C4-2B (cell line): ENCODE results near the gene ZNF385B.

Experiments used
- ZFX ChIP-seq: fragments of 450-650 bp; IDR thresholded peaks from 2 replicates; pipeline ENCODE4 v1.6.1; 2017
- TF ChIP-seq, protein P1 (sequence below): fragments of 450-650 bp; conservative IDR thresholded peaks from 2 replicates; pipeline ENCODE4 v1.5.1; 2017; ENCODE audit warnings: mild to moderate bottlenecking

DNA sequence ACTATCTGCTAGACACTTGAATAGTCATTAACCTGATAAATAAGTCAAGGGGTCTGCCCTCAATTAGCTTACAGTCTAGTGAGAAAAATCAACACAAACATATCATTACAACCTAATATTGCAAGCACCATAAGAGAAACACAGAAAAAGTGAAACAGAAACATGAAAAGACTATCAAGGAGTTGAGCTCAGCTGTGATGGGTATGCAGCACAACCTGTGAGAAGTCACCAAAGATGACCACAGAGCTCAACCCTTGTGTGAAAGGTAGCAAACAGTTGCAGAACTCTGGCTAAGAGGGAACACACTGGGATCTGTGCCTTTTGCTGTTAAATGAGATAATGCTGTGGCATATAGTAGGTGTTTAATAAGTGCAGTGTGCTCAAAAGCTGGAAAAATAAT, 11.7 kb downstream of the ZNF385B start:
- TF ChIP-seq, protein P1, sequence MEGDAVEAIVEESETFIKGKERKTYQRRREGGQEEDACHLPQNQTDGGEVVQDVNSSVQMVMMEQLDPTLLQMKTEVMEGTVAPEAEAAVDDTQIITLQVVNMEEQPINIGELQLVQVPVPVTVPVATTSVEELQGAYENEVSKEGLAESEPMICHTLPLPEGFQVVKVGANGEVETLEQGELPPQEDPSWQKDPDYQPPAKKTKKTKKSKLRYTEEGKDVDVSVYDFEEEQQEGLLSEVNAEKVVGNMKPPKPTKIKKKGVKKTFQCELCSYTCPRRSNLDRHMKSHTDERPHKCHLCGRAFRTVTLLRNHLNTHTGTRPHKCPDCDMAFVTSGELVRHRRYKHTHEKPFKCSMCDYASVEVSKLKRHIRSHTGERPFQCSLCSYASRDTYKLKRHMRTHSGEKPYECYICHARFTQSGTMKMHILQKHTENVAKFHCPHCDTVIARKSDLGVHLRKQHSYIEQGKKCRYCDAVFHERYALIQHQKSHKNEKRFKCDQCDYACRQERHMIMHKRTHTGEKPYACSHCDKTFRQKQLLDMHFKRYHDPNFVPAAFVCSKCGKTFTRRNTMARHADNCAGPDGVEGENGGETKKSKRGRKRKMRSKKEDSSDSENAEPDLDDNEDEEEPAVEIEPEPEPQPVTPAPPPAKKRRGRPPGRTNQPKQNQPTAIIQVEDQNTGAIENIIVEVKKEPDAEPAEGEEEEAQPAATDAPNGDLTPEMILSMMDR, result no peak
- TF ChIP-seq ZFX, result no peak
